Neural cell (in vitro differentiated cells): ENCODE data around the gene GALR3. TPM values are rescaled to one million over a fixed set of nuclear protein-coding genes. Genes with fewer than 3 reads are reported as not detected.

Source experiments
- H2AFZ ChIP-seq: fragments of 200-600, 300-800 bp; sonication (generic), shearing (Covaris generic); 2 replicates; pipeline ENCODE4 v1.6.0; 2014; ENCODE audit warnings: low read depth, mild to moderate bottlenecking, antibody characterized with exemption, low read length, moderate library complexity
- H3F3A ChIP-seq: fragments of 200-600 bp; shearing (Covaris generic); 2 replicates; pipeline ENCODE4 v1.6.1; 2016; ENCODE audit warnings: mild to moderate bottlenecking, moderate library complexity, mixed read lengths, antibody characterized with exemption, low read length; ENCODE audit not compliant: insufficient read depth, poor library complexity, severe bottlenecking
- H3K27ac ChIP-seq: fragments of 200-600, 300-800 bp; sonication (generic), shearing (Covaris generic); 2 replicates; pipeline ENCODE4 v1.5.1; 2014; ENCODE audit warnings: mild to moderate bottlenecking, low read length, moderate library complexity
- H3K27me3 ChIP-seq: fragments of 300-800, 200-600 bp; sonication (generic), shearing (Covaris generic); 2 replicates; pipeline ENCODE4 v1.6.0; 2014; ENCODE audit warnings: mild to moderate bottlenecking, low read depth, low read length, moderate library complexity; ENCODE audit not compliant: insufficient read depth
- H3K36me3 ChIP-seq: fragments of 300-800, 200-600 bp; sonication (generic), shearing (Covaris generic); 2 replicates; pipeline ENCODE4 v1.5.1; 2014; ENCODE audit warnings: mild to moderate bottlenecking, antibody characterized with exemption, low read length, moderate library complexity; ENCODE audit not compliant: insufficient read depth
- H3K4me2 ChIP-seq: fragments of 300-800, 200-600 bp; sonication (generic), shearing (Covaris generic); 2 replicates; pipeline ENCODE4 v1.6.0; 2014; ENCODE audit warnings: mild to moderate bottlenecking, low read length
- H3K4me3 ChIP-seq: fragments of 300-800, 200-600 bp; sonication (generic), shearing (Covaris generic); 2 replicates; pipeline ENCODE4 v1.5.1; 2014; ENCODE audit warnings: mild to moderate bottlenecking, low read length, moderate library complexity
- H3K79me2 ChIP-seq: fragments of 200-600 bp; shearing (Covaris generic); replicated peaks from 2 replicates; pipeline ENCODE4 v1.6.0; 2014; ENCODE audit warnings: mild to moderate bottlenecking, low read length, moderate library complexity; ENCODE audit not compliant: insufficient read depth
- H3K9ac ChIP-seq: fragments of 300-800, 200-600 bp; sonication (generic), shearing (Covaris generic); 2 replicates; pipeline ENCODE4 v1.6.1; 2016; ENCODE audit warnings: mild to moderate bottlenecking, low read length, mixed read lengths
- H3K9me2 ChIP-seq: fragments of 200-600 bp; shearing (Covaris generic); 2 replicates; pipeline ENCODE4 v1.6.1; 2016; ENCODE audit warnings: mild to moderate bottlenecking, low read length, mixed read lengths; ENCODE audit not compliant: insufficient read depth
- H3K9me3 ChIP-seq: fragments of 200-600, 300-800 bp; sonication (generic), shearing (Covaris generic); 2 replicates; pipeline ENCODE4 v1.6.1; 2016; ENCODE audit warnings: mild to moderate bottlenecking, mixed run types, low read length, moderate library complexity, mixed read lengths
- H4K20me1 ChIP-seq: fragments of 200-600 bp; shearing (Covaris generic); 2 replicates; pipeline ENCODE4 v1.6.1; 2016; ENCODE audit warnings: mild to moderate bottlenecking, mixed run types; ENCODE audit not compliant: insufficient read depth
- CTCF ChIP-seq: fragments of 450-650 bp; IDR thresholded peaks from 2 replicates; pipeline ENCODE4 v1.5.1; 2014; ENCODE audit warnings: antibody characterized with exemption, mild to moderate bottlenecking, moderate library complexity; ENCODE audit not compliant: poor library complexity, severe bottlenecking
- EP300 ChIP-seq: fragments of 450-650 bp; conservative IDR thresholded peaks from 2 replicates; pipeline ENCODE4 v1.6.1; 2014; ENCODE audit warnings: antibody characterized with exemption, mild to moderate bottlenecking, moderate library complexity; ENCODE audit not compliant: poor library complexity, severe bottlenecking
- EZH2 ChIP-seq: fragments of 200-600, 300-800 bp; shearing (Covaris generic), sonication (generic); IDR thresholded peaks from 2 replicates; pipeline ENCODE4 v1.6.1; 2014; ENCODE audit warnings: antibody characterized with exemption, low read length, borderline replicate concordance, mild to moderate bottlenecking; ENCODE audit not compliant: insufficient read depth, poor library complexity, severe bottlenecking
- MXI1 ChIP-seq: fragments of 450-650 bp; conservative IDR thresholded peaks from 2 replicates; pipeline ENCODE4 v1.6.1; 2014; ENCODE audit warnings: antibody characterized with exemption, mild to moderate bottlenecking; ENCODE audit not compliant: poor library complexity, severe bottlenecking
- POLR2AphosphoS5 ChIP-seq: IDR thresholded peaks from 2 replicates; pipeline ENCODE4 v1.6.1; 2012
- RAD21 ChIP-seq: fragments of 450-650 bp; conservative IDR thresholded peaks from 2 replicates; pipeline ENCODE4 v1.6.1; 2014; ENCODE audit warnings: antibody characterized with exemption, mild to moderate bottlenecking, moderate library complexity
- REST ChIP-seq: IDR thresholded peaks from 2 replicates; pipeline ENCODE4 v1.6.1; 2012; ENCODE audit warnings: borderline replicate concordance
- SMC3 ChIP-seq: fragments of 450-650 bp; conservative IDR thresholded peaks from 2 replicates; pipeline ENCODE4 v1.6.1; 2014; ENCODE audit warnings: antibody characterized with exemption, mild to moderate bottlenecking, moderate library complexity; ENCODE audit not compliant: poor library complexity
- TAF1 ChIP-seq: IDR thresholded peaks from 2 replicates; pipeline ENCODE4 v1.6.1; 2012; ENCODE audit warnings: low read depth
- polyA plus RNA-seq: library from polyadenylated mRNA; depleted of rRNA; stranded (reverse); fragments of >200 nt; gene quantifications from 2 replicates; pipeline ENCODE4 v1.2.3, GENCODE V29; 2014

The GALR3 gene
- polyA plus RNA-seq, 1 donor from 2014 or later, result 0.73 TPM

- TF ChIP-seq TAF1 (no peak), MXI1 (no peak), RAD21 (no peak), SMC3 (no peak), CTCF (no peak), REST (no peak), POLR2AphosphoS5 (no peak), EZH2 (no peak), EP300 (no peak)
Observed at GRCh38 chr22:37792494-37792893, 30.7 kb upstream of the GALR3 start.

GRCh38 chr22:37794376-37794775 is 28.8 kb upstream of the GALR3 start:
- Histone ChIP-seq H3K9me3 (no peaks in the 10 kb centered on the region), H4K20me1 (no peaks in the 10 kb centered on the region), H3K9ac (no peak overlapping the region), H3K27me3 (no peaks in the 10 kb centered on the region), H3K27ac (no peak overlapping the region), H3K36me3 (no peaks in the 10 kb centered on the region), H3K9me2 (no peaks in the 10 kb centered on the region), H2AFZ (no peak overlapping the region), H3K79me2 (no peaks in the 10 kb centered on the region), H3F3A (no peaks in the 10 kb centered on the region), H3K4me3 (no peak overlapping the region), H3K4me2 (no peak overlapping the region)
- TF ChIP-seq MXI1, result no peak
- no peak for TF ChIP-seq SMC3
- TF ChIP-seq EP300, result no peak
- TF ChIP-seq REST, result no peak
- TF ChIP-seq RAD21, result no peak
- no peak for TF ChIP-seq TAF1
- TF ChIP-seq POLR2AphosphoS5, result no peak
- no peak for TF ChIP-seq CTCF
- TF ChIP-seq EZH2, result no peak

More at GRCh38 chr22:37792494-37792893, 30.7 kb upstream of the GALR3 start:
- Histone ChIP-seq H3F3A (no peaks in the 10 kb centered on the region), H3K9ac (no peak overlapping the region), H2AFZ (no peak overlapping the region), H4K20me1 (no peaks in the 10 kb centered on the region), H3K4me3 (no peak overlapping the region), H3K36me3 (no peaks in the 10 kb centered on the region), H3K27ac (no peak overlapping the region), H3K27me3 (no peaks in the 10 kb centered on the region), H3K9me3 (no peaks in the 10 kb centered on the region), H3K79me2 (no peaks in the 10 kb centered on the region), H3K4me2 (no peak overlapping the region), H3K9me2 (no peaks in the 10 kb centered on the region)
